ENCODE data around the gene FHOD1.

Gene FHOD1

DNA sequence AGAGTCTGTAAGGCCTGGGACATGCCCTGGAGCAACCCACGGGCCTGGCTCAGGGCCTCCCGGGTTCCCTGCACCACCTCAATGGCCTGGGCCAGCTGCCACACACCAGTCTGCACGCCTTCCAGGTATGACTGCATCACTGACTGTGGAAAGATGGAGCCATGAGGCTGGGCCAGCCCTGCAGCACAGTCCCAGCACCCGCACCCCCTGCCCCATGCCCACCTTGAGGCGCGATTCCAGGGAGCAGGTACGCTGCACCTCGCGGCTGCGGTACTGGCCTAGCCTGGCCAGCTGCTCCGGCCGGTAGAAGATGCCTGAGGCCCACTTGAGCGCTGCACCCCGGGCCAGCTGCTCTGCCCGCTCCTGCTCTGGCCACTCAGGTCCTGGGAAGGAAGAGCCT lies 58.5 kb downstream of the FHOD1 start:
- no peak for DNase-seq

- no peak for DNase-seq
Observed at GRCh38 chr16:67188323-67188722, 59.0 kb downstream of the FHOD1 start.

DNA sequence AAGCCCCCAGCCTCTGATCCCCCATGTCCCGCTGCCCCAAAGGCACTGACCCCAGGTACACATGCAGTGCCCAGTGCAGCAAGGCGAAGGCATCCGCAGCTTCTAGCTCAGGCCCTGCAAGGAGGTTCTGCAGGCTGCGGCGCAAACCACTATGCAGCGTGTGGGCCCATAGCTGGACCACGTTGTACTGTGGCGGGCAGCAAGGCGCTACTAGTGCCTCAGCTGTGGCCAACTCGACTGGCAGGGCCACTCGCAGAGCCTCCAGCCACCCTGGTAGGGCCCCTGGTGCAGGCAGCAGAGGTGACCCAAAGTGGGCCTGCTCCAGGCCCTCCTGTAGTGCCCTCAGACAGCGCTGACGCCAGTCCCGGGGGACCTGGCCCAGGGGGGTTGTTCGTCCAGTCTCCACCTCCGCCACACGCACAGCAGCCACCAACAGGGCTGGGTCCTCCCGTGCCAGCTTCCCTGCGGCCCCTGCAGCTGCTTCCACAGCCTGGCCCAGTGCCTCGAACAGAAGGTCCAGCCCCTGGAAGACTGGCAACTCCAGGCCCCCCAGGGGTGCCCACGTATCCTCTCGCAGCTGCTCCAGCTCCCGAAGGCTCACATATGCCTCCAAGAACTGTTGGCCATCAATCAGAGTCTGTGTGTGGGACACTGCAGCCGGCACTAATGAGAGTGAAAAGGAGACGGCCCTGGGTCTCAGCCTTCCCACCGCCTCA lies 59.9 kb downstream of the FHOD1 start:
- no peak for DNase-seq

DNA sequence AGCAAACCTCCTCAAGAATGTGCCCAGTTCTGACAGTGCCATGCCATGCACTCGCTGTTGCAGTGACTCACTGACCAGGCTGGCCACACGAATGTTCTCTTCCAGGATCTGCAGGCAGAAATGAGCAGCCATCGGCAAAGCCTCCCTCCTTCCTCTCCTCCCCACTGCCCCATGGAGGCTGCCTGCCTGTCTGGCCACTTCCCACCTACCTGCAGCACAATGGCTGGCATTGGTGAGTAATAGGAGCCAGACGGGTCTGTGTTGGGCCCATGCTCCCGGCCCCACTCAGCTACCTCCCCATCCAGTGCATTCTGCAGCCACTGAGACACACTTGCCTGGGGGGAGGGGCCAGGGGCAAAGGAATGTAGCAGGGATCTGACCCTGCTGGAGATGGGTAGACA lies 60.7 kb downstream of the FHOD1 start:
- DNase-seq, result no peak

GRCh38 chr16:67185651-67186134 lies 61.6 kb downstream of the FHOD1 start:
- DNase-seq, result no peak

- DNase-seq, result peak; percentile 80
Observed at GRCh38 chr16:67184995-67185650, 62.2 kb downstream of the FHOD1 start.

DNA sequence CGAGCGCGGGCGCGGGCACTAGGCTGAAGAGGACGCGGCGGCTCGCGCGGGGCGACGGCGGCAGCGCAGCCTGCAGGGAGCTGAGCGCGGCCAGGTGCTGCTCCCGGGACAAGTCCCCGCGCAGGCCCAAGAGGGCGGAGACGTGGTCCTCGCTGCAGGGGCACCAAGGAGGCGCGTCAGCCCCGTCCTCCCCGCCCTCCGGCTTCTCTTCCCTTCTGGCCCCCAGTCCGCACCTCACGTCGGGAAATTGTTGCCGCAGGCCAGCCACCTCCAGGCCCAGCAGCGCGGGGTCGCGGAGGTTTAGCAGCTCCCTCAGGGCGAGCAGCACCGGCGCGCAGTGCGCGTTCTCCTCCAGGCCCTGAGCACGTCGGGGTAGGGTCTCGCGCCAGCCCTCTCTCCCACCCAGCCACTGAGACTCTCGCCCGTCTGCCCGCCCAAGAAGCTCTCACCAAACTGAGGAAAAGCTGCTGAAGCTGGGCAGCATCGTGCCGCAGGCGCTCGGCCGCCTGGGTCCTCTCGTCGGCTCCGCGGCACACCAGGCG lies 62.8 kb downstream of the FHOD1 start:
- no peak for DNase-seq

GRCh38 chr16:67183627-67184452 lies 63.4 kb downstream of the FHOD1 start, which contains the start of gene MATCAP1:
TSS of gene MATCAP1 (minus strand) at chr16:67183963. CDS start at chr16:67180610, 3,353 bp downstream.
- peak; percentile 97 for DNase-seq

DNA sequence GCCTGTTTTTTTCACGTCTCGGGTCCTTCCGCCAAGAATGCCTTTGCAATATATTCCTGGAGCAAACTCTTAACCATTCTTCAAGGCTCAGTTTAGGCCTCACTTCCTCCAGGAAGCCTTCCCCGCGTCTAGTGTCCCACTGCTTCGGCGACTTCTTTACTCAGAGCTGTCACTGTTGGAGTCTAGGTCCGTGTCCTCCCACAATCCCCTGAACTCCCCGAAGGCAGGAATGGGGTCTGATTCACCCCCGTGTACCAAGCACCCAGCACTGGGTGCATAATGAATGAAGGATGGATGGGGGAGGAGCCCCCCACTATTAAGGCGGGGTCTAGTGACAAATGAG lies 64.0 kb downstream of the FHOD1 start:
- no peak for DNase-seq

GRCh38 chr16:67182288-67182687 lies 65.0 kb downstream of the FHOD1 start:
- DNase-seq, result no peak

DNA sequence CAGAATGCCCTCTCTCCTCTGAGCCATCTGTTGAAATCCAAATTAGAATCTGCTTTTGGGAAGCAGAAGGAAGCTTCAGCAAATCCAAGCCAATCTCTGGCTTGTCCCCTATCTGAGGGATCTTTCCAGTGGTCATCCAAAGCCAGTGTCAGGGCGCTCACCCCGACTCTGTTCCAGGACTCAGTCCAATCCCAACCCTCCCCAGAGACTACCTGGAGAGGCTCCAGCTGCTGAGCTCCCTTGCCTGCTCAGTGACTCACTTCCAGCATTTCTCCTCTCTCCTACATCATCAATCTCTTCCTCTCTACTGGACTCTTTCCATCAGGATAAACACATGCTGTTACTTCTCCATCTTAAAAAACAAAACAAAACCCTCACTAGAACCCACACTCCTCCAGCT lies 65.9 kb downstream of the FHOD1 start:
- DNase-seq, result no peak

DNA sequence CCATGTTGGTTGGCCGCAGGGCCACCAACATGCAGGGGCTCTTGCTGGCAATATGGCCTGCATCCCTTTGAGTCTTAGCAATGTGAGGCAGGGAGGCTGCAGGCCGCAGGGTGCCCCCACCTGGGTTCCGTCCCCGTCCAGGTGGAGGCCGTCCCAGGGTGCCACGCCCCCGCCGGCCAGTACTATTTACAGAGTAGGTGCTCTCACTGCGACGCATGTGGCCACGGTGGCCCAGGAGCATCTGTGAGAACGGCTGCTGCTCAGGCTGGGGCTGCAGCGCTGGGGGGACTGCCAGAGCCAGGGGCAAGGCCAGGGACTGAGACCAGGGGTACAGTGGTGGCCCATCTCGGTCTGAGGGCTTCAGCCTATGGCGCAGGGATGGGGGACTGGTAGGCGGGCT lies 67.1 kb downstream of the FHOD1 start:
- no peak for DNase-seq

DNA sequence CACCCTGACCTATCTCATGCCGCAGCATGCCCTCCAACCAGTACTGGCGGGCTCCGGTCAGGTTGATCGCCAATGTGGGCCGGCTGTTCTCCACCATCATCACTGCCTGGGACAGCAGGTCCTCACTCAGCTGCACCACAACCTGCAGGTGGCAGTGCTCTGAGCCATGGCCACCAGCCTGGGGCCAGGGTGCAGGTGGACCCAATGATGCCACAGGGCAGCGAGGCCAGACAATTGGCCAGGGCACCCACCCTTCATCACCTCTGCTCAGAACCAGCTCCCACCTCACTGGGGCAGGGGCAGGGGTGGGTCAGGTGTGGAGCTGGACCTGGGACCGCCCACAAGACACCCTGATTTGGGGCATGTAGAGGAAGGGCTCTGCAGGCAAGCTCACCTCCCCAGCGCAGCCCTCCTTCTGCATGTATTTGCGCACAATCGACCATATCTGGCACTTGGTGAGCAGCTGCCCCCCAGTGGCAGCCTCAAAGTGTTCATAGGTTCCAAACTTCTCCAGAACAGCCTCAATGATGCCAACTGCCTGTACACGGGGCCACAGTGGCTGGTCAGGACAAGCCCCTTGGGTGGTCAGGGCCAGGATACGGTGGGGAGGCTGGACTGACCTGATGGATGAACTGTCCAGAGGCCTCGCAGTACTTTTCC lies 67.7 kb downstream of the FHOD1 start:
- no peak for DNase-seq
